Mesenchymal stem cell (in vitro differentiated cells and primary cell): ENCODE data around the gene G3BP2.

Experiments used
- DNase-seq: peaks from one replicate; pipeline ENCODE4 v3.0.0-alpha.2; 2013
- H2AFZ ChIP-seq: one replicate; pipeline ENCODE4 v1.6.1; 2013; ENCODE audit warnings: low read depth, mild to moderate bottlenecking, control low read depth, inconsistent platforms, low read length, moderate library complexity
- H2AK5ac ChIP-seq: 2 replicates; pipeline ENCODE4 v1.6.1; 2013; ENCODE audit warnings: low read length, moderate library complexity, mild to moderate bottlenecking, inconsistent platforms; ENCODE audit not compliant: severe bottlenecking
- H2BK120ac ChIP-seq: one replicate; pipeline ENCODE4 v1.6.1; 2013; ENCODE audit warnings: low read depth, mild to moderate bottlenecking, inconsistent platforms, low read length, moderate library complexity
- H2BK12ac ChIP-seq, 2 experiments: one replicate each; pipeline ENCODE4 v1.6.1; 2013; ENCODE audit warnings: inconsistent platforms in 2 of 2, low read length in 2 of 2, mild to moderate bottlenecking in 2 of 2, moderate library complexity in 2 of 2, control low read depth in 1 of 2
- H2BK15ac ChIP-seq: one replicate; pipeline ENCODE4 v1.6.1; 2013; ENCODE audit warnings: mild to moderate bottlenecking, low read depth, inconsistent platforms; ENCODE audit not compliant: poor library complexity, severe bottlenecking
- H2BK5ac ChIP-seq: 2 replicates; pipeline ENCODE4 v1.6.1; 2013; ENCODE audit warnings: low read depth, mild to moderate bottlenecking, low read length, control low read depth, inconsistent platforms; ENCODE audit not compliant: poor library complexity, severe bottlenecking
- H3K14ac ChIP-seq, 2 experiments: one replicate each; pipeline ENCODE4 v1.6.1; 2013; ENCODE audit warnings: inconsistent platforms in 2 of 2, low read length in 2 of 2, control low read depth in 1 of 2, mild to moderate bottlenecking in 1 of 2, moderate library complexity in 1 of 2
- H3K18ac ChIP-seq, 2 experiments: one replicate each; pipeline ENCODE4 v1.6.1; 2013; ENCODE audit warnings: inconsistent platforms in 2 of 2, low read length in 2 of 2, control low read depth in 1 of 2, low read depth in 1 of 2, mild to moderate bottlenecking in 1 of 2
- H3K23ac ChIP-seq, 2 experiments: one replicate each; pipeline ENCODE4 v1.6.1; 2013; ENCODE audit warnings: inconsistent platforms in 2 of 2, low read length in 2 of 2, mild to moderate bottlenecking in 2 of 2, moderate library complexity in 2 of 2, control low read depth in 1 of 2
- H3K27ac ChIP-seq: 2 replicates; pipeline ENCODE4 v1.5.1; 2013; ENCODE audit warnings: mild to moderate bottlenecking, moderate library complexity, low read length, control low read depth, inconsistent platforms; ENCODE audit not compliant: poor library complexity, severe bottlenecking
- H3K27me3 ChIP-seq, 2 experiments: 2 replicates each; pipeline versions ENCODE4 v1.6.1 to v1.7.0; 2013; ENCODE audit warnings: low read length in 2 of 2, mild to moderate bottlenecking in 2 of 2, moderate library complexity in 2 of 2, control low read depth in 1 of 2, inconsistent platforms in 1 of 2; ENCODE audit not compliant: control insufficient read depth in 1 of 2, insufficient read depth in 1 of 2
- H3K36me3 ChIP-seq, 2 experiments: 2 replicates each; pipeline versions ENCODE4 v1.6.1 to v1.7.0; 2013; ENCODE audit warnings: low read length in 2 of 2, control low read depth in 1 of 2, inconsistent platforms in 1 of 2, low read depth in 1 of 2, mild to moderate bottlenecking in 1 of 2; ENCODE audit not compliant: insufficient read depth in 2 of 2, control insufficient read depth in 1 of 2
- H3K4ac ChIP-seq, 2 experiments: one replicate each; pipeline ENCODE4 v1.6.1; 2013; ENCODE audit warnings: inconsistent platforms in 2 of 2, low read length in 2 of 2, mild to moderate bottlenecking in 2 of 2, moderate library complexity in 2 of 2, control low read depth in 1 of 2, low read depth in 1 of 2
- H3K4me1 ChIP-seq: 2 replicates; pipeline ENCODE4 v1.6.1; 2013; ENCODE audit warnings: low read depth, low read length, control low read depth; ENCODE audit not compliant: control insufficient read depth, insufficient read depth
- H3K4me2 ChIP-seq: 2 replicates; pipeline ENCODE4 v1.6.1; 2013; ENCODE audit warnings: low read length, mild to moderate bottlenecking, inconsistent platforms; ENCODE audit not compliant: poor library complexity, severe bottlenecking
- H3K4me3 ChIP-seq, 2 experiments: 2 replicates each; pipeline versions ENCODE4 v1.5.1 to v1.7.0; 2013; ENCODE audit warnings: low read length in 2 of 2, mild to moderate bottlenecking in 2 of 2, control low read depth in 1 of 2, low read depth in 1 of 2; ENCODE audit not compliant: insufficient read depth in 1 of 2
- H3K79me1 ChIP-seq: replicated peaks from 2 replicates; pipeline ENCODE4 v1.6.1; 2013; ENCODE audit warnings: mild to moderate bottlenecking, control low read depth, low read length, inconsistent platforms; ENCODE audit not compliant: poor library complexity, severe bottlenecking
- H3K9ac ChIP-seq: 2 replicates; pipeline ENCODE4 v1.7.0; 2013; ENCODE audit warnings: mild to moderate bottlenecking, low read length, moderate library complexity
- H3K9me3 ChIP-seq: 2 replicates; pipeline ENCODE4 v1.7.0; 2013; ENCODE audit warnings: mild to moderate bottlenecking, low read length; ENCODE audit not compliant: control insufficient read depth
- H4K8ac ChIP-seq: one replicate; pipeline ENCODE4 v1.6.1; 2013; ENCODE audit warnings: inconsistent platforms, mild to moderate bottlenecking, low read length, moderate library complexity
- H4K91ac ChIP-seq: one replicate; pipeline ENCODE4 v1.6.1; 2013; ENCODE audit warnings: mild to moderate bottlenecking, low read length, inconsistent platforms
- WGBS: methylation state at CpG from one replicate; pipeline ENCODE4 v1.1.7; 2013; ENCODE audit warnings: mixed read lengths; 5-methylcytosine and 5-hydroxymethylcytosine counted together

The G3BP2 gene

GRCh38 chr4:75678473-75678872 is 5.3 kb upstream of the G3BP2 start:
- Histone ChIP-seq H3K9ac (no peak overlapping the region), H3K9me3 (no peaks in the 10 kb centered on the region), H4K8ac (no peak overlapping the region), H2BK5ac (no peak overlapping the region), H3K4me3 (no peak overlapping the region), H3K14ac (no peak overlapping the region), H2BK15ac (no peak overlapping the region), H2AK5ac (no peak overlapping the region), H2BK120ac (no peak overlapping the region), H3K36me3 (no peaks in the 10 kb centered on the region), H3K4me2 (no peak overlapping the region), H2AFZ (no peak overlapping the region), H3K27ac (no peak overlapping the region), H3K27me3 (no peaks in the 10 kb centered on the region), H3K4ac (no peak overlapping the region), H3K23ac (no peak overlapping the region), H2BK12ac (no peak overlapping the region), H4K91ac (no peak overlapping the region), H3K18ac (no peak overlapping the region), H3K4me1 (no peaks in the 10 kb centered on the region), H3K79me1 (peaks cover 12% of the 10 kb centered on the region)
- no peak for DNase-seq

GRCh38 chr4:75675004-75675531 is 1.9 kb upstream of the G3BP2 start:
- H3K23ac ChIP-seq: no peak overlapping the region
- H3K4ac ChIP-seq: no peak overlapping the region
- H3K4me3 ChIP-seq: no peak overlapping the region
- H2BK15ac ChIP-seq: no peak overlapping the region
- no peaks in the 10 kb centered on the region for H3K27me3 ChIP-seq
- peaks cover 9% of the 10 kb centered on the region for H3K79me1 ChIP-seq
- no peaks in the 10 kb centered on the region for H3K4me1 ChIP-seq
- no peak overlapping the region for H4K8ac ChIP-seq
- no peak overlapping the region for H4K91ac ChIP-seq
- H3K9me3 ChIP-seq: no peaks in the 10 kb centered on the region
- no peak overlapping the region for H3K4me2 ChIP-seq
- no peak overlapping the region for H3K9ac ChIP-seq
- H3K14ac ChIP-seq: no peak overlapping the region
- no peaks in the 10 kb centered on the region for H3K36me3 ChIP-seq
- 91% methylated on average over 11 of the region's 11 CpGs for WGBS
- H2AFZ ChIP-seq: no peak overlapping the region
- no peak overlapping the region for H2AK5ac ChIP-seq
- no peak overlapping the region for H3K27ac ChIP-seq
- H2BK12ac ChIP-seq: no peak overlapping the region
- H2BK5ac ChIP-seq: no peak overlapping the region
- H3K18ac ChIP-seq: no peak overlapping the region
- no peak overlapping the region for H2BK120ac ChIP-seq
- peak; percentile 54 for DNase-seq

GRCh38 chr4:75673959-75674328 is 733 bp upstream of the G3BP2 start:
- peak overlapping the region; percentile 56 for H3K27ac ChIP-seq
- peaks cover 9% of the 10 kb centered on the region for H3K79me1 ChIP-seq
- H2BK5ac ChIP-seq: no peak overlapping the region

GRCh38 chr4:75672461-75673026 is 667 bp downstream of the G3BP2 start:
- H3K9me3 ChIP-seq: no peaks in the 10 kb centered on the region
- no peak overlapping the region for H2AFZ ChIP-seq
- H3K18ac ChIP-seq: peak overlapping the region; percentile 69 to 80
- H3K27ac ChIP-seq: peak overlapping the region; percentile 64
- peak overlapping the region; percentile 92 for H2BK120ac ChIP-seq
- DNase-seq: peak; percentile 69
- H3K79me1 ChIP-seq: peaks cover 6% of the 10 kb centered on the region
- peak overlapping the region; percentile 16 to 71 for H2BK12ac ChIP-seq
- peak overlapping the region; percentile 89 to 91 for H3K4ac ChIP-seq
- peak overlapping the region in 1 of 2 experiments; percentile 11 for H3K23ac ChIP-seq
- H3K4me2 ChIP-seq: peak overlapping the region; percentile 43
- no peaks in the 10 kb centered on the region for H3K27me3 ChIP-seq
- no peaks in the 10 kb centered on the region for H3K36me3 ChIP-seq
- H3K14ac ChIP-seq: peak overlapping the region in 1 of 2 experiments; percentile 72
- peak overlapping the region; percentile 26 for H2BK15ac ChIP-seq
- peak overlapping the region; percentile 98 for H3K9ac ChIP-seq
- peak overlapping the region; percentile 85 for H4K8ac ChIP-seq
- H2BK5ac ChIP-seq: peak overlapping the region; percentile 40
- H2AK5ac ChIP-seq: no peak overlapping the region
- WGBS: under 1% methylated on average over 40 of the region's 44 CpGs
- no peaks in the 10 kb centered on the region for H3K4me1 ChIP-seq
- peak overlapping the region; percentile 96 to 99 for H3K4me3 ChIP-seq
- peak overlapping the region; percentile 77 for H4K91ac ChIP-seq

More at GRCh38 chr4:75673959-75674328, 733 bp upstream of the G3BP2 start:
- Histone ChIP-seq H3K4me1 (no peaks in the 10 kb centered on the region), H2BK15ac (no peak overlapping the region), H3K9me3 (no peaks in the 10 kb centered on the region), H4K8ac (peak overlapping the region; percentile 76), H3K18ac (peak overlapping the region in 1 of 2 experiments; percentile 7), H3K4me2 (peak overlapping the region; percentile 64), H2AK5ac (no peak overlapping the region), H2AFZ (no peak overlapping the region), H3K9ac (peak overlapping the region; percentile 98), H4K91ac (no peak overlapping the region), H3K36me3 (no peaks in the 10 kb centered on the region), H3K23ac (no peak overlapping the region), H3K27me3 (no peaks in the 10 kb centered on the region), H2BK120ac (no peak overlapping the region), H3K14ac (no peak overlapping the region), H2BK12ac (peak overlapping the region in 1 of 2 experiments; percentile 67), H3K4ac (peak overlapping the region in 1 of 2 experiments; percentile 74), H3K4me3 (peak overlapping the region in 1 of 2 experiments; percentile 99)
- WGBS: 73% methylated on average over 4 of the region's 5 CpGs
- no peak for DNase-seq
